ENCODE results near the gene RFTN1.

GRCh38 chr3:16545413-16546185, 32.1 kb upstream of the RFTN1 start:
- no peak for TF ChIP-seq EP300 (IDR thresholded peaks at IDR 0.05)
- TF ChIP-seq, protein P1, sequence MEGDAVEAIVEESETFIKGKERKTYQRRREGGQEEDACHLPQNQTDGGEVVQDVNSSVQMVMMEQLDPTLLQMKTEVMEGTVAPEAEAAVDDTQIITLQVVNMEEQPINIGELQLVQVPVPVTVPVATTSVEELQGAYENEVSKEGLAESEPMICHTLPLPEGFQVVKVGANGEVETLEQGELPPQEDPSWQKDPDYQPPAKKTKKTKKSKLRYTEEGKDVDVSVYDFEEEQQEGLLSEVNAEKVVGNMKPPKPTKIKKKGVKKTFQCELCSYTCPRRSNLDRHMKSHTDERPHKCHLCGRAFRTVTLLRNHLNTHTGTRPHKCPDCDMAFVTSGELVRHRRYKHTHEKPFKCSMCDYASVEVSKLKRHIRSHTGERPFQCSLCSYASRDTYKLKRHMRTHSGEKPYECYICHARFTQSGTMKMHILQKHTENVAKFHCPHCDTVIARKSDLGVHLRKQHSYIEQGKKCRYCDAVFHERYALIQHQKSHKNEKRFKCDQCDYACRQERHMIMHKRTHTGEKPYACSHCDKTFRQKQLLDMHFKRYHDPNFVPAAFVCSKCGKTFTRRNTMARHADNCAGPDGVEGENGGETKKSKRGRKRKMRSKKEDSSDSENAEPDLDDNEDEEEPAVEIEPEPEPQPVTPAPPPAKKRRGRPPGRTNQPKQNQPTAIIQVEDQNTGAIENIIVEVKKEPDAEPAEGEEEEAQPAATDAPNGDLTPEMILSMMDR (IDR thresholded peaks at IDR 0.05) = no peak

Data from ovary (tissue), 3 donors.